ENCODE results near the gene HECW1.

- TF ChIP-seq CTCF (conservative IDR thresholded peaks at IDR 0.05 in 1 of 2, IDR thresholded peaks at IDR 0.05 in 1 of 2; ENCODE audit: extremely low read depth in 1 of 2, insufficient read depth in 1 of 2, low read depth in 1 of 2, low read length in 2 of 2) (no peak), EZH2 (IDR thresholded peaks at IDR 0.05; ENCODE audit: borderline replicate concordance, low read length) (no peak)
Measured at GRCh38 chr7:43308913-43309705, 196.7 kb downstream of the HECW1 start.

All from mammary epithelial cell (primary cell).